ENCODE measurements around the gene PLEKHB2. TPM values are rescaled to one million over a fixed set of nuclear protein-coding genes. Genes with fewer than 3 reads are reported as not detected.

Gene PLEKHB2
- total RNA-seq, 2 experiments from 2014 or later = 23.4 to 38.3 TPM

- Histone ChIP-seq H3K79me2 (ENCODE audit: insufficient read depth, low read depth, low read length) (peaks cover 65% of the 10 kb centered on the region), H3K9me3 (ENCODE audit: low read length) (no peaks in the 10 kb centered on the region), H3K4me3 (ENCODE audit: low read depth, low read length, poor library complexity, severe bottlenecking) (peak overlapping the region; percentile 97), H3K36me3 (ENCODE audit: insufficient read depth, low read length) (peaks cover 33% of the 10 kb centered on the region), H2AFZ (ENCODE audit: low read length) (peak overlapping the region; percentile 87; the same call in 1 of the 2 replicates), H3K4me1 (ENCODE audit: insufficient read depth, low read length, poor library complexity, severe bottlenecking) (peaks cover 21% of the 10 kb centered on the region), H3K4me2 (ENCODE audit: low read length) (peak overlapping the region; percentile 89), H3K27ac (ENCODE audit: low read depth, low read length, poor library complexity, severe bottlenecking) (peak overlapping the region; percentile 80), H4K20me1 (ENCODE audit: insufficient read depth, low read length) (peaks cover 17% of the 10 kb centered on the region), H3K9me2 (ENCODE audit: insufficient read depth, low read length) (no peaks in the 10 kb centered on the region)
- intact Hi-C loops (cut with micrococcal nuclease; ENCODE audit: unreplicated experiment) = loop anchor here (2.0 to 5.0 kb wide), 2 partner anchors 39 to 386 kb away; partner anchors contain the start of gene MZT2A
- peak; percentile 65 for DNase-seq (ENCODE audit: low spot score)
- no peak for TF ChIP-seq EZH2phosphoT487 (IDR thresholded peaks at IDR 0.05; ENCODE audit: borderline replicate concordance, low read depth, low read length)
- TF ChIP-seq, protein P1, sequence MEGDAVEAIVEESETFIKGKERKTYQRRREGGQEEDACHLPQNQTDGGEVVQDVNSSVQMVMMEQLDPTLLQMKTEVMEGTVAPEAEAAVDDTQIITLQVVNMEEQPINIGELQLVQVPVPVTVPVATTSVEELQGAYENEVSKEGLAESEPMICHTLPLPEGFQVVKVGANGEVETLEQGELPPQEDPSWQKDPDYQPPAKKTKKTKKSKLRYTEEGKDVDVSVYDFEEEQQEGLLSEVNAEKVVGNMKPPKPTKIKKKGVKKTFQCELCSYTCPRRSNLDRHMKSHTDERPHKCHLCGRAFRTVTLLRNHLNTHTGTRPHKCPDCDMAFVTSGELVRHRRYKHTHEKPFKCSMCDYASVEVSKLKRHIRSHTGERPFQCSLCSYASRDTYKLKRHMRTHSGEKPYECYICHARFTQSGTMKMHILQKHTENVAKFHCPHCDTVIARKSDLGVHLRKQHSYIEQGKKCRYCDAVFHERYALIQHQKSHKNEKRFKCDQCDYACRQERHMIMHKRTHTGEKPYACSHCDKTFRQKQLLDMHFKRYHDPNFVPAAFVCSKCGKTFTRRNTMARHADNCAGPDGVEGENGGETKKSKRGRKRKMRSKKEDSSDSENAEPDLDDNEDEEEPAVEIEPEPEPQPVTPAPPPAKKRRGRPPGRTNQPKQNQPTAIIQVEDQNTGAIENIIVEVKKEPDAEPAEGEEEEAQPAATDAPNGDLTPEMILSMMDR (conservative IDR thresholded peaks at IDR 0.05; ENCODE audit: low read length) = no peak
- BruUV-seq (replicated peaks) = TSS peak; percentile 62
- ChIA-PET POLR2A (no interaction called here), CTCF (ENCODE audit: unreplicated experiment) (no interaction called here)
These were observed 1.0 kb downstream of the PLEKHB2 start for GRCh38 chr2:131105950-131106801.

DNA sequence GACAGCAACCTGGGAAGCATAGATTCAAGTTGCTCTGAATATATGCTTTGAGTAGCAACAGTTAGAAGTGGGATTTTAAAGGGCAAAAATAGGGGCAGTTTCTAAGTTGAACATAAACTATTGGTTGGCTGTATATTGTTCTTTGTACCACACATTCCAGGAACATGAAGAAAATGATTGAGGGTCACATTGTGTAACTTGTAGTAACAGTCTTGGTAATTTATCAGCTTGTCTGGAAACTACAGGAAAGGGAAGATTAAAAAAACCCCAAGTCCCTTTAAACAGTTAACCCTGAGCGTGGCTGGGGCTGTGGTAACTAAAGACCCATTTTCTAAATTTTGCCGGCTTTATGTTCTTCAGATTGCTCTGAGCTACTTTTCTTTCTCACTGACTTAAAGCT is 7.4 kb downstream of the PLEKHB2 start:
- no peak for TF ChIP-seq EZH2phosphoT487 (IDR thresholded peaks at IDR 0.05; ENCODE audit: borderline replicate concordance, low read depth, low read length)
- TF ChIP-seq, protein P1 (conservative IDR thresholded peaks at IDR 0.05; ENCODE audit: low read length) = no peak
- ChIA-PET POLR2A (interaction anchor here (0.5 to 1.8 kb wide), 5 partner anchors 7 to 19 kb away, joined by 3 to 4 read pairs (median 3); partner anchors contain the start of gene PLEKHB2), CTCF (ENCODE audit: unreplicated experiment) (no interaction called here)
- H4K20me1 ChIP-seq (ENCODE audit: insufficient read depth, low read length) = 0 out of 2 replicates have a peak, but pooled peaks cover 6% of the 10 kb centered on the region
- H3K4me1 ChIP-seq (ENCODE audit: insufficient read depth, low read length, poor library complexity, severe bottlenecking) = no peaks in the 10 kb centered on the region
- intact Hi-C loops (cut with micrococcal nuclease; ENCODE audit: unreplicated experiment) = no loop called here
- no peak overlapping the region for H2AFZ ChIP-seq (ENCODE audit: low read length)
- no peaks in the 10 kb centered on the region for H3K9me2 ChIP-seq (ENCODE audit: insufficient read depth, low read length)
- peaks cover 98% of the 10 kb centered on the region for H3K79me2 ChIP-seq (ENCODE audit: insufficient read depth, low read depth, low read length)
- H3K4me2 ChIP-seq (ENCODE audit: low read length) = no peak overlapping the region
- no peak overlapping the region for H3K4me3 ChIP-seq (ENCODE audit: low read depth, low read length, poor library complexity, severe bottlenecking)
- H3K36me3 ChIP-seq (ENCODE audit: insufficient read depth, low read length) = peaks cover 89% of the 10 kb centered on the region
- H3K27ac ChIP-seq (ENCODE audit: low read depth, low read length, poor library complexity, severe bottlenecking) = no peak overlapping the region
- H3K9me3 ChIP-seq (ENCODE audit: low read length) = peaks cover 8% of the 10 kb centered on the region; the same call in 1 of the 2 replicates
- BruUV-seq (replicated peaks) = no TSS peak
- DNase-seq (ENCODE audit: low spot score) = no peak

Data from OCI-LY7 (cell line).